Left kidney (tissue), 2 donors: Measurements from ENCODE around the gene ANTXR2. TPM values are rescaled to one million over a fixed set of nuclear protein-coding genes. Genes with fewer than 3 reads are reported as not detected.

ENCODE experiments used
- DNase-seq: peaks from one replicate; pipeline ENCODE4 v3.0.0-alpha.2; 2013
- polyA plus RNA-seq: library from polyadenylated mRNA; unstranded; fragments of 120-200 nt; gene quantifications from one replicate; pipeline ENCODE4 v1.2.1, GENCODE V29; 2013; ENCODE audit not compliant: insufficient read length

Gene ANTXR2
- polyA plus RNA-seq, 1 donor = 78.8 TPM

DNA sequence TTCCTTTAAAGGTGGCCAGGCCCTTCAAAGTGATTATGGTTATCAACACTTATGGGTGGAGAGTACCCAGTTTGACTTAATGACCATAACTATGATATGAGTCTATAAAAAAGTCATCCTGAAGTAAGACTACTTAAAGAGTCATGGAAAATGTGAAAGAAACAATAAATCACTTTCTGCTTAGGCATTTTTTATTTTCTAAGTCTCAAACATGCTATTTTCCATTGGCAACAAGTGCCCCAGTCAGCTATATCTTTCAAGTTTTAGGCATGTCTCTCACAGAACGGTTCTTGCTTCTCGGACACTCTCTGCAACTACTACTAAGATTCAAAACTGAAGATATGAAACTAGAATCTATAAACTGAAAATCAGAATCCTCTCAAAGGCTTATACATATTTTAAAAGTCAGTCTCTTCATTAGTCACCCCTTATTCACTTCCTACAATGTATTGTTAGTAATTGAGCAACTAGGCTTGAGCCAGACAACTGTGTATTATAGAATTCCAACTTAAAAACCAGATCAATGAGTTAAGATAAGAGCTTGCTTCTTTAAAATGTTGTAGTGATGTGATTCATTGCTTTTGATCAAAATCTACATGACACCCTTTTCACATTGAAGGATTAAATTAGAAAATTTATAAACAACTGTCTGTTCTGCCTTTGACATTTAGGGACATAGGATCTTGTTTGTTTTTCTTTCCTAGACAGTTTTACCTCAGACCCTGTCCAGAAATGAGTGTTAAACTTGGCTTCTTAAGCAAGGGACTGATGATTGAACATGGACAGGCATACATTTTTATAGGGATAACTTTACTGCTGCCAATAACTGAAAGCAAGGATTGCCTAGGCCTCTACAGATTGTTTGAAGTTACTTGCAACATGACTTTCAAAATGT is 2.9 kb downstream of the ANTXR2 start:
- no peak for DNase-seq

- DNase-seq = no peak
Measured at GRCh38 chr4:80069108-80069836, 3.8 kb downstream of the ANTXR2 start.

GRCh38 chr4:80065601-80066000 is 7.4 kb downstream of the ANTXR2 start:
- no peak for DNase-seq

- DNase-seq = no peak
Measured at GRCh38 chr4:80062527-80062926, 10.5 kb downstream of the ANTXR2 start.

DNA sequence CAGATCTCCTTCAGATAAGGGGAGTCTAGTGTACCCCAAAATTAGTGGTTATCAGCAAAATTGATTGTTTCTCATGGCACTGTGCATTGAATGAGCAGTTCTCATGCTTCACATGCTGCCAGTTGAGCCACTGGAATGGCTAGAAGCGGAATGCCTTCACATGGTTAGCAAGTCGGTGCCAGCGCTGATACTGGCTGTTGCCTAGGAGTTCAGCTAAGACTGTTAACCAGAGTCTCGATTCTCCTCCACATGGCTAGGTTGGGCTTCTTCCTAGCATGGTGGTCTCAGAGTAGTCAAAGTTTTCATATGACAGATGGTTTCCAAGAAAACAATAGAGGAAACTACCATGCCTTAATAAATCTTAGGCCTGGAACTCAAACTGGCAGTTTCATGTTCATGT is 12.2 kb downstream of the ANTXR2 start:
- DNase-seq = no peak

DNA sequence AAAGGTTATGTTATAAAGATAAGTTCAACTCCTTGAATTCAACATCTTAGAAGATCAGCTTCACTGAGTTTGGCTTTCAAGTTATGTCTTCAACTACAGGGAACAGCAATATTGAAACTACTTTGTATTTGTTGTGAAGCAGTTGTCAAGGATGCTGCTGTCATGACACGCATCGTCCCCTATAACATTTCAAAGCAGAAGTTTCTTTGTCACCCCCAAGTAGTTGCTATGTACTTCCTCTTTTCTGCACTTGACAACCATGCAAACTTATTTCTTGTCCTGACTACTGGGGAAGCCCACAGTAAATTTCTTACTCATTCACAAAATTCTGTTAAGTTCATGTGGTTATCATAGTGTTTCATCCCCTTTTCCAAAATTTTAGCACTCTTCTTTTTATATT is 14.3 kb downstream of the ANTXR2 start:
- no peak for DNase-seq

GRCh38 chr4:80054375-80054774 is 18.7 kb downstream of the ANTXR2 start:
- DNase-seq = no peak

- DNase-seq = no peak
Measured at GRCh38 chr4:80053140-80053910, 19.7 kb downstream of the ANTXR2 start.

DNA sequence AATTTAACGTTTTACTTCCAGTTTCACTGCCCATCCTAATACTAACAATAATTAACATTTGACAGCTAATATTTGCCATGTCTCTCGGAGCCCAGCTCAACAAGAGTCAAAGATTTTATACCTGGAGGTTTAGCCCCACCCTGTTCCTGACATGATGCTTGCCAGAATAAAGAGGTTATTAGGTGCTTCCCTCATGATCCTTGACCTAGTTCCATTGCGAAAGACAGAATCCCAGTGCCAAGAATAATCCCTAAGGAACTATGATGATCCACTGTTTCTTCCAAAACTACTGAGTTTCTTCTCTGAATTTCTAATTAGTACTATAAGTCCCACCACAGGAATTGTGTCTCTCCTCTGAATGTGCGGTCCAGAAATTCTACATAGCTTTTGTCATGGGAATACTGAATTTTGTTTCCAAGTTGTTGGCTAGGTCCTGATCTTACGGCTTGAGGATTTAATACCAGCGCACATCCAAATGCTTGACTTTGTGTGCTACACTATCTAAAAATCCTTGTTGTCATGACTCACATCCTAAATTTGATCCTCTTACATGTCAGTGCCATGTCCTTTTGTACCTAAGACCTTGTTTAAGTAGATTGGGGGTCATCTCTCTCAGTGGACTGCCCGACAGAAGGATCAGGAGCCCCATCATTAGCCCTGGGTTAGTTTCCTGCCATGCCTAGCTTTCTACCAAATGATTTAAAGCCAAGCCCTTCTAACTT is 23.1 kb downstream of the ANTXR2 start:
- no peak for DNase-seq

DNA sequence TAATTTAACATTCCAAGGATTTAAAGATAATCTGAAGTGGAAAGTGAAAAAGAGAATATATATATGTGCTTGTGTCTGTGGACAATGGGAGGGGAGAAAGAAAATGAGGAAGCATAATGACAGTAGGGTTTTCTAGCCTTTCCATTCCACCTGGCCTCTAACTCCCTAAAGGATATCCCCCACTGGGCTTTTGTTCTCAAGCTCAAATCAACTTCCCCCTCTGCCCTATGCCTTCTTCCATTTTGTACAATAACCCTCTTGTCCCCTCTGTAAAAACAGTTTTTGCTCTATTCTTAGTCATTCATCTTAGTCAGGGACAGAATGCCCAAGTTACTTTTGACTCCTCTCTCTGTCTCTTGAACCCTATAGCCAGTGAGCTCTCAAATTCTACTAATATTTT is 23.6 kb downstream of the ANTXR2 start:
- no peak for DNase-seq

GRCh38 chr4:80045786-80046185 is 27.2 kb downstream of the ANTXR2 start:
- DNase-seq = no peak

GRCh38 chr4:80043541-80043940 is 29.5 kb downstream of the ANTXR2 start:
- DNase-seq = peak; percentile 17

DNA sequence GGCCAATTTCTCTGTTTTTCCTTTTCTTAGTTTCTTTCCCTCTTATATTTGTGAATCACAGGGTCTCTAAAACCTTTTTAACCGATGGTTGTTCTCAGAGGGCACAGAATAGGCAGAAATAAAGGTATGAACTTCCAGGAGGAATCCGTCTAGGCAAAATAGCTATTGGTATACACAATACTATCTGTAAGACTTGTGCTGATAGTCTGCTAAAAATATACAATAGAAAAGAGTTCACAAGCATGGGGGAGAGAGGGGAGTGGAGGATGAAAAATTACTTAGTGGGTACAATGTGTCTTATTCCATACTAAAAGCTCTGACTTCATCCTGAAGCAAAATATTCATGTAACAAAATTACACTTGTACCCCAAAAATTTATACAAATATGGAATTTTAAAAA is 30.2 kb downstream of the ANTXR2 start:
- DNase-seq = no peak

DNA sequence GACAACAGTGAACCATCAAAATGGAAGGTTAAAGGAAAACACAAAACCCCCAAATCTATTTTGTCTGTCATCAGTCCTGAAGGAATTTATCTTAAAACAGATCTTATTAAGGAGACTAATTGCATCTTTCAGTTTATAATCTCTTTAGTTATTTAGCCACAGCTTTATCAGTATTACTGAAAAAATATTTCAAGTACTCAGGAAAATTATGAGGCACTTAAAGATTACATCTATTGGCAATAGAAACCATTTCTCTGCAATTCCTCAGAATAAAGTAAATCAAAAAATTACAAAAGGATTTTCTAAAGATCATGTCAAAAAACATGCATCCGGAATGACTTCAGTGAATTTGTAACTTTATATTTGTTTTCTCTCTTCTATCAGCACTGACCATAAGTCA is 35.2 kb downstream of the ANTXR2 start:
- no peak for DNase-seq

GRCh38 chr4:80036949-80037685 is 35.9 kb downstream of the ANTXR2 start:
- peak; percentile 53 for DNase-seq

- no peak for DNase-seq
Measured at GRCh38 chr4:80036306-80036705, 36.7 kb downstream of the ANTXR2 start.

GRCh38 chr4:80035336-80035735 is 37.7 kb downstream of the ANTXR2 start:
- DNase-seq = no peak

DNA sequence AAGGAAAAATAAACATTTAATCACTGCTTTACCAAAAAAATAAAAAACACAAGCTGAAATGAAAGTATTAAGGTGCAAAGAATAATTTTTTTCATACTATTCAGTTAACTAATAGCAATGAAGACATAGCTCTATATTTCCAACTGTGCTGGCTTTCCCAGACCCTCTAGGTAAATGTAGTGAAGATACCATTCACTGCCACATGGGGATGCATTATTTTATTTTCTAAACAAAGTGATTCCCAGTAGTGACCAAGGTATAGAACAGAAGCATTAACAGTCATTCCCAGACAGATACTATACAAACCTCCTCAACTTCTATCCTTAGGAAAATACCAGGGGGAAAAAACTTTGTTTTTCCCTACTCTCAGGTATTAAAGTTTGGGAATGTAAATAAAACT is 39.4 kb downstream of the ANTXR2 start:
- DNase-seq = no peak

GRCh38 chr4:80029364-80029763 is 43.7 kb downstream of the ANTXR2 start:
- DNase-seq = no peak

- DNase-seq = no peak
Measured at GRCh38 chr4:80027611-80028010, 45.4 kb downstream of the ANTXR2 start.

DNA sequence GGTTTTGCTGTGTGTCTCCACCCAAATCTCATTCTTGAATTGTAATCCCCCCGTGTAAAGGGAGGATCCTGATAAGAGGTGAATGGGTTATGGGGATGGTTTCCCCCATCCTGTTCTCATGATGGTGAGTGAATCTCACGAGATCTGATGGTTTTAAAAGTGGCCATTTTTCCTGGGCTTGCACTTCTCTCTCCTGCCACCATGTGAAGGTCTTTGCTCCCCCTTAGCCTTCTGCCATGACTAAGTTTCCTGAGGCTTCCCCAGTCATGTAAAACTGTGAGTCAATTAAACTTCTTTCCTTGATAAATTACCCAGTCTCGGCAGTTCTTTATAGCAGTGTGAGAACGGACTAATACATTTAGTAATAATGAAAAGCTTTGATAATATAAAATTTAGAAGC is 46.9 kb downstream of the ANTXR2 start:
- no peak for DNase-seq
